Tibial nerve (tissue), 4 donors: ENCODE data around the gene A3GALT2. TPM values are rescaled to one million over a fixed set of nuclear protein-coding genes. Genes with fewer than 3 reads are reported as not detected.

Experiments
- DNase-seq, 2 donors: peaks; one replicate each; pipeline ENCODE4 v3.0.0-alpha.2; 2019; ENCODE audit warnings: low spot score in 2 of 2
- H3K27ac ChIP-seq, 4 donors: fragments of 200-600 bp; sonication (generic) in 3 of 4; one replicate each; pipeline ENCODE4 v1.5.1; 2017 to 2019; ENCODE audit warnings: mild to moderate bottlenecking in 1 of 4
- H3K27me3 ChIP-seq, 2 donors: fragments of 200-600 bp; sonication (generic) in 1 of 2; one replicate each; pipeline versions ENCODE4 v1.5.1 to v1.6.0; 2017 to 2019
- H3K36me3 ChIP-seq, 3 donors: fragments of 200-600 bp; sonication (generic); one replicate each; pipeline ENCODE4 v1.5.1; 2018 to 2019
- H3K4me1 ChIP-seq, 4 donors: fragments of 200-600 bp; sonication (generic) in 3 of 4; one replicate each; pipeline ENCODE4 v1.5.1; 2017 to 2019
- H3K4me3 ChIP-seq, 4 donors: fragments of 200-600 bp; sonication (generic) in 3 of 4; one replicate each; pipeline ENCODE4 v1.5.1; 2017 to 2019; ENCODE audit warnings: mild to moderate bottlenecking in 1 of 4, moderate library complexity in 1 of 4
- H3K9me3 ChIP-seq, 4 donors: fragments of 200-600 bp; sonication (generic) in 3 of 4; one replicate each; pipeline ENCODE4 v1.5.1; 2017 to 2019
- EP300 ChIP-seq, 2 donors: sonication (generic); formaldehyde crosslinking; IDR thresholded peaks; one replicate each; pipeline ENCODE4 v1.6.1; 2017; ENCODE audit warnings: antibody characterized with exemption in 2 of 2, mild to moderate bottlenecking in 1 of 2
- POLR2A ChIP-seq, 2 donors: fragments of 450-650 bp; IDR thresholded peaks; one replicate each; pipeline ENCODE4 v1.6.1; 2017; ENCODE audit warnings: antibody characterized with exemption in 2 of 2, mild to moderate bottlenecking in 2 of 2, moderate library complexity in 2 of 2
- WGBS, 2 donors: methylation state at CpG; one replicate each; pipeline ENCODE4 v1.1.5; 2018; 5-methylcytosine and 5-hydroxymethylcytosine counted together
- total RNA-seq, 4 donors: library from RNA; depleted of rRNA; stranded (reverse); fragments of >200 nt; gene quantifications; one replicate each; pipeline ENCODE4 v1.1.0, GENCODE V29; 2016
- TF ChIP-seq, protein P1 (sequence below), 5 experiments: fragments of 200-600 bp in 3 of 5; fragments of 450-650 bp in 2 of 5; sonication (generic) in 3 of 5; IDR thresholded peaks; one replicate each; pipeline ENCODE4 v1.5.1; 2016 to 2019; ENCODE audit warnings: antibody characterized with exemption in 5 of 5, mild to moderate bottlenecking in 3 of 5, moderate library complexity in 2 of 5

A3GALT2 gene
- total RNA-seq, 4 donors from 2014 or later: 0.42 to 0.66 TPM; not detected in 2

DNA sequence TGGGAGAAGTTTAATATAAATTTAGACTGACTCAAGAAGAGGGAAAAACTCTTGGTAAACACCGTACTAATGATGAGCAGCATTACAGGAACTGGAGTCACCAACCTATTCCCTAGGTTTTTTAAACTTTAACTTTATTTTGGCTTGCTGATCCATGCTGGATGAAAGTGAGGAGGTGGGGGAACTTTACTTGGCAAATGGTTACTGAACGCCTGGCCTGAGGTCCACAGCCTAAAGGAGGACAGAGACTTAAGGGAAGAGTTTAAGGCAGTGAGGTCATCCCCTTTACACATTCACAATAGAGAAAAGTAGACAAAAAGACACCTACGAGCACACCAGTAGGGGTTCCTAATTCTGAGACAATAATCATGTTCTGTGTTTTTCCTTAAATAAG lies 25.6 kb upstream of the A3GALT2 start:
- peak overlapping the region in 3 of 4 donors; percentile 86 to 99 (median 95) for H3K4me3 ChIP-seq
- no peaks in the 10 kb centered on the region for H3K36me3 ChIP-seq
- 26 to 33% methylated on average over 3 of the region's 3 CpGs for whole genome bisulfite sequencing, 2 donors
- H3K9me3 ChIP-seq: no peaks in the 10 kb centered on the region
- no peak for DNase-seq
- H3K4me1 ChIP-seq: peaks cover 0 to 75% (median 53%) of the 10 kb centered on the region in 4 donors
- peak overlapping the region; percentile 97 to 99 (median 98) for H3K27ac ChIP-seq
- TF ChIP-seq, protein P1, sequence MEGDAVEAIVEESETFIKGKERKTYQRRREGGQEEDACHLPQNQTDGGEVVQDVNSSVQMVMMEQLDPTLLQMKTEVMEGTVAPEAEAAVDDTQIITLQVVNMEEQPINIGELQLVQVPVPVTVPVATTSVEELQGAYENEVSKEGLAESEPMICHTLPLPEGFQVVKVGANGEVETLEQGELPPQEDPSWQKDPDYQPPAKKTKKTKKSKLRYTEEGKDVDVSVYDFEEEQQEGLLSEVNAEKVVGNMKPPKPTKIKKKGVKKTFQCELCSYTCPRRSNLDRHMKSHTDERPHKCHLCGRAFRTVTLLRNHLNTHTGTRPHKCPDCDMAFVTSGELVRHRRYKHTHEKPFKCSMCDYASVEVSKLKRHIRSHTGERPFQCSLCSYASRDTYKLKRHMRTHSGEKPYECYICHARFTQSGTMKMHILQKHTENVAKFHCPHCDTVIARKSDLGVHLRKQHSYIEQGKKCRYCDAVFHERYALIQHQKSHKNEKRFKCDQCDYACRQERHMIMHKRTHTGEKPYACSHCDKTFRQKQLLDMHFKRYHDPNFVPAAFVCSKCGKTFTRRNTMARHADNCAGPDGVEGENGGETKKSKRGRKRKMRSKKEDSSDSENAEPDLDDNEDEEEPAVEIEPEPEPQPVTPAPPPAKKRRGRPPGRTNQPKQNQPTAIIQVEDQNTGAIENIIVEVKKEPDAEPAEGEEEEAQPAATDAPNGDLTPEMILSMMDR (IDR thresholded peaks at IDR 0.05): no peak
- TF ChIP-seq POLR2A (IDR thresholded peaks at IDR 0.05) (no peak), EP300 (IDR thresholded peaks at IDR 0.05) (no peak)
- no peaks in the 10 kb centered on the region for H3K27me3 ChIP-seq

DNA sequence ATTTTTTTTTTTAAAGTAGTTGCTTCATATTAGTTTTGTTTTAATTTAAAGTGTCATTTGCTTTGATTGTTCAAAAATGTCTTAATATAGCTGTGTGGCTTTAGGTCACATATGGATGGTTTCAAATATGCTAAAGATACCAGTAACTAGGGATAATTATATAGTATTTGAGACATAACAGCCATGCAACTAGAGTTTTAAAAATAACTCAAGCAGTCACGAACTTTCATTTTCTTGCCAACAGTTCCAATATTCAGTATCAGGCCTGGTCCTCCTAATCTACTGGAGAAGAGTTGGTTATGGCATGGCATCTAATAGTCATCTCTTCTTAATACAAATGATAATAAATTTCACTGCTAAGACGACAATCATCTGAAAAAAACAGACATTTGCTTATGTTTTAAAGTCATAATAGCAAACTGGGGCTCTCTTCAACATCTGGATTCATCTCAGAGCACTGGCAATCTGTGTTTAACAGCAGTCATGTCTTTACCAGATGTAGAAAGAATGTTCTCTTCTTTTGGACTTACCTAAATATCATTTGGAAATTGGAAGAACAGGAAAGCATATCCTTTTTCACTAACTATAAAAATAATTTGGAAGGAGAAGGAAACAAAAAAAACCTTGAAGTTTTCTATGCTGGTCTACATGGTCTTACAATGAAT lies 24.1 kb upstream of the A3GALT2 start:
- peak overlapping the region; percentile 18 to 99 (median 98) for H3K27ac ChIP-seq
- TF ChIP-seq EP300 (IDR thresholded peaks at IDR 0.05) (no peak), POLR2A (IDR thresholded peaks at IDR 0.05) (no peak)
- TF ChIP-seq, protein P1 (IDR thresholded peaks at IDR 0.05): no peak
- H3K9me3 ChIP-seq: no peaks in the 10 kb centered on the region
- peaks cover 0 to 78% (median 68%) of the 10 kb centered on the region in 4 donors for H3K4me1 ChIP-seq
- DNase-seq: no peak
- H3K36me3 ChIP-seq: no peaks in the 10 kb centered on the region
- H3K27me3 ChIP-seq: no peaks in the 10 kb centered on the region
- peak overlapping the region in 2 of 4 donors; percentile 7 to 99 for H3K4me3 ChIP-seq
- 13 to 28% methylated on average over 2 of the region's 2 CpGs for WGBS, 2 donors

DNA sequence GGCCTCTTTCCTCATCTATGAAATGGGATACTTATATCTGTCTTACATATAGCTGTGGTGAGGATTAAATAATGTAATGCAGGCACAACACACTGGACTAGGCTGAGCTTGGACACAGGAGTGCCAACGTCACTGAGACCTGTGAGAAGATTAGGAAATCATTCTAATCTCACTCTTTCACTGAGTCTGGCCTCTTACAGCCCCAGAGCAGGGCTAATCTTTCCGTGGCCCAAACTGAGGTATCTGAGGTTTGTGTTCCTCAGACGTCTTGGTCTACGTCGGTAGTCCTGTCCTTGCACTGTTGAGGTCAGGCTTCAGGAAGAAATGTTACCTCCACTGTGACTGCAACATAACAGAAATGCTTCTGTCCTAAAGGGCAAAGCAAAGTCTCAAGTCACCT lies 22.6 kb upstream of the A3GALT2 start:
- Histone ChIP-seq H3K27me3 (no peaks in the 10 kb centered on the region), H3K4me1 (peaks cover 0 to 91% (median 79%) of the 10 kb centered on the region in 4 donors), H3K36me3 (no peaks in the 10 kb centered on the region), H3K27ac (peak overlapping the region; percentile 18 to 98 (median 72)), H3K9me3 (no peaks in the 10 kb centered on the region), H3K4me3 (peak overlapping the region in 1 of 4 donors; percentile 14)
- peak in 1 of 2 donors; percentile 30 for TF ChIP-seq EP300 (IDR thresholded peaks at IDR 0.05)
- no peak for TF ChIP-seq POLR2A (IDR thresholded peaks at IDR 0.05)
- DNase-seq: no peak
- 31 to 40% methylated on average over 5 of the region's 5 CpGs for WGBS, 2 donors

DNA sequence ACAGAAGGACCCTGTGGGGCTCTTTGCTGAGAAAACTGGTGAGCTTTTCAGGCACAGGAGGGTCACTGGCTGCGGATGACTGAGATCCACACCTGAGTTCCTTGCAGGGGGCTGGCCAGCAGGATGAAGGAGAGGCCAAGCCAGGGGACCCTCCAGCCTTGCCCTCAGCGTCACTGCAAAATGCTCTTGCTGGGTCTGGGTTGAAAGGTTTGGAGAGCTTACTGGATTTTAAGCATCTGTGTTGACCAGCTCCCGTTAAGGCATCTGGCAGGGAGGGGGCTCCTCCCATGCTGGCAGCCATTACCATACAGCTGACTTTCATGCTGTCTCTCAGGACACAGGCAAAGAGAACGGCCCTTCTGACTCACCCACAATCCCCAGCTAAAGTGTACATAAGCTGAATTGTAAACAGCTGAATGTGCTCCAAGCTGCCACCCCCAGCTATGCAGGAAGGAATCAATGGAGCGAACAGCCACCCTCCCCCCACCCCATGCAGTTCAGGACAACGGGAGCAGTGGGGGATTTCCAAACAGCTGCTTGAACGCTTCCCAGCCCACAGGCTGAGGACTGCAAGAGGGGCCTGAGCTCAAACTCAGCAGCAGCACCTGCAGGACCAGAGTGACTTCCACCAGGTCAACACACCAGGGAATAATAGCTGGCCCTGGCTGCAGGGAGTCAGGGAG lies 21.3 kb upstream of the A3GALT2 start:
- TF ChIP-seq, protein P1 (IDR thresholded peaks at IDR 0.05): no peak
- peak in 1 of 2 donors; percentile 44 for TF ChIP-seq POLR2A (IDR thresholded peaks at IDR 0.05)
- peak; percentile 41 to 94 for TF ChIP-seq EP300 (IDR thresholded peaks at IDR 0.05)
- peak overlapping the region; percentile 70 to 98 (median 92) for H3K27ac ChIP-seq
- H3K9me3 ChIP-seq: no peaks in the 10 kb centered on the region
- no peaks in the 10 kb centered on the region for H3K36me3 ChIP-seq
- no peaks in the 10 kb centered on the region for H3K27me3 ChIP-seq
- WGBS, 2 donors: 6 to 15% methylated on average over 7 of the region's 7 CpGs
- H3K4me3 ChIP-seq: peak overlapping the region; percentile 0 to 34 (median 16)
- DNase-seq: peak; percentile 54 to 79
- peaks cover 0 to 100% (median 84%) of the 10 kb centered on the region in 4 donors for H3K4me1 ChIP-seq

DNA sequence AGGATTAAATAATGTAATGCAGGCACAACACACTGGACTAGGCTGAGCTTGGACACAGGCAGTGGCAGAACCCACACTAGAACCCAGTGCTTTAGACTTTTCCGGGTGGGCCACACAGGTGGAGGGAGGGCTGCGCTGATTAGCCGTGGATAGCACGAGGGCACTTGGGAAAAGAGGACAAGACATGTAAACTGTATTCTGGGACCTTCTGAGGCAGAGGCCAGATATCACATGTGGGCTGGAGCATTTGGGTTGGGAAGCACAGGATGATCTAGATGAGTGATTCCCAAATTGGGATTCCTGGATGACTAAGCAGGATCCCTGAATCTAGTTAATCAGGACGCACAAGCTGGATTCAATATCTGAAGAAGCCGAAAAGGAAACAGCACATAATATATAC lies 20.3 kb upstream of the A3GALT2 start:
- no peaks in the 10 kb centered on the region for H3K36me3 ChIP-seq
- DNase-seq: no peak
- peaks cover 0 to 100% (median 88%) of the 10 kb centered on the region in 4 donors for H3K4me1 ChIP-seq
- peak overlapping the region; percentile 70 to 98 (median 92) for H3K27ac ChIP-seq
- H3K4me3 ChIP-seq: peak overlapping the region in 1 of 4 donors; percentile 25
- no peaks in the 10 kb centered on the region for H3K27me3 ChIP-seq
- no peaks in the 10 kb centered on the region for H3K9me3 ChIP-seq
- WGBS, 2 donors: 59 to 66% methylated on average over 6 of the region's 6 CpGs
- TF ChIP-seq, protein P1 (IDR thresholded peaks at IDR 0.05): no peak
- peak in 1 of 2 donors; percentile 41 for TF ChIP-seq EP300 (IDR thresholded peaks at IDR 0.05)
